Gastrocnemius medialis (tissue), 4 donors: Measurements from ENCODE around the gene FMN2.

Source experiments
- CTCF ChIP-seq, 5 experiments: fragments of 450-650 bp in 3 of 5; fragments of 200-600 bp in 2 of 5; sonication (generic) in 2 of 5; IDR thresholded peaks in 4 of 5; conservative IDR thresholded peaks in 1 of 5; 1 replicate in 4 of 5; 2 replicates in 1 of 5; pipeline ENCODE4 v1.5.1; 2016 to 2019; ENCODE audit warnings: antibody characterized with exemption in 5 of 5, mild to moderate bottlenecking in 3 of 5, moderate library complexity in 3 of 5
- POLR2A ChIP-seq, 2 donors: fragments of 450-650 bp; IDR thresholded peaks; one replicate each; pipeline ENCODE4 v1.6.1; 2017; ENCODE audit warnings: antibody characterized with exemption in 2 of 2, mild to moderate bottlenecking in 2 of 2, moderate library complexity in 2 of 2

- TF ChIP-seq CTCF (IDR thresholded peaks at IDR 0.05 in 4 of 5, conservative IDR thresholded peaks at IDR 0.05 in 1 of 5) (no peak), POLR2A (IDR thresholded peaks at IDR 0.05) (no peak)
Measured at GRCh38 chr1:240230816-240231215, 139.1 kb downstream of the FMN2 start.
